ENCODE results near the gene SPESP1. TPM values are rescaled to one million over a fixed set of nuclear protein-coding genes. Genes with fewer than 3 reads are reported as not detected.

Gene SPESP1
- total RNA-seq, 4 donors from 2014 or later = 1.1 to 2.1 (median 1.4) TPM; not detected in 1

- no peak for TF ChIP-seq POLR2A (IDR thresholded peaks at IDR 0.05)
- TF ChIP-seq CTCF (IDR thresholded peaks at IDR 0.05) = peak in 5 of 6 experiments; percentile 68 to 85 (median 76)
- 1 to 3% methylated on average over 3 to 7 of the region's 8 CpGs for WGBS, 2 donors
- H3K4me3 ChIP-seq = no peak overlapping the region
- H3K4me1 ChIP-seq = no peaks in the 10 kb centered on the region
- H3K36me3 ChIP-seq = no peaks in the 10 kb centered on the region
- H3K27ac ChIP-seq = no peak overlapping the region
- intact Hi-C loops (cut with DNase I) = no loop called here
- H3K27me3 ChIP-seq = peaks cover 0 to 13% (median 0%) of the 10 kb centered on the region in 4 donors
- DNase-seq = no peak
- H3K9me3 ChIP-seq = no peaks in the 10 kb centered on the region
Measured at GRCh38 chr15:68924866-68925560, 5.3 kb upstream of the SPESP1 start.

GRCh38 chr15:68933001-68933400, 2.7 kb downstream of the SPESP1 start:
- no peak overlapping the region for H3K27ac ChIP-seq
- H3K27me3 ChIP-seq = peaks cover 0 to 21% (median 0%) of the 10 kb centered on the region in 4 donors
- intact Hi-C loops (cut with DNase I) = no loop called here
- no peaks in the 10 kb centered on the region for H3K4me1 ChIP-seq
- no peak for DNase-seq
- no peak overlapping the region for H3K4me3 ChIP-seq
- no peaks in the 10 kb centered on the region for H3K9me3 ChIP-seq
- 76 to 82% methylated on average over 6 of the region's 6 CpGs for WGBS, 2 donors
- H3K36me3 ChIP-seq = no peaks in the 10 kb centered on the region
- TF ChIP-seq POLR2A (IDR thresholded peaks at IDR 0.05) (no peak), CTCF (IDR thresholded peaks at IDR 0.05) (no peak)

GRCh38 chr15:68934341-68934740, 4.0 kb downstream of the SPESP1 start:
- Histone ChIP-seq H3K9me3 (no peaks in the 10 kb centered on the region), H3K27ac (no peak overlapping the region), H3K36me3 (no peaks in the 10 kb centered on the region), H3K4me1 (no peaks in the 10 kb centered on the region), H3K27me3 (peaks cover 0 to 21% (median 0%) of the 10 kb centered on the region in 4 donors), H3K4me3 (no peak overlapping the region)
- no peak for DNase-seq
- no peak for TF ChIP-seq CTCF (IDR thresholded peaks at IDR 0.05)
- intact Hi-C loops (cut with DNase I) = no loop called here

- H3K27ac ChIP-seq = no peak overlapping the region
- intact Hi-C loops (cut with DNase I) = no loop called here
- no peaks in the 10 kb centered on the region for H3K9me3 ChIP-seq
- no peak overlapping the region for H3K4me3 ChIP-seq
- TF ChIP-seq POLR2A (IDR thresholded peaks at IDR 0.05) (no peak), CTCF (IDR thresholded peaks at IDR 0.05) (no peak)
- H3K27me3 ChIP-seq = peaks cover 0 to 17% (median 0%) of the 10 kb centered on the region in 4 donors
- 88% methylated on average over 2 of the region's 2 CpGs for WGBS, 2 donors
- H3K4me1 ChIP-seq = no peaks in the 10 kb centered on the region
- DNase-seq = no peak
- no peaks in the 10 kb centered on the region for H3K36me3 ChIP-seq
Measured at GRCh38 chr15:68935400-68935937, 5.1 kb downstream of the SPESP1 start.

GRCh38 chr15:68939501-68939900, 9.2 kb downstream of the SPESP1 start:
- no peaks in the 10 kb centered on the region for H3K4me1 ChIP-seq
- H3K27me3 ChIP-seq = peaks cover 0 to 22% (median 0%) of the 10 kb centered on the region in 4 donors
- no peaks in the 10 kb centered on the region for H3K9me3 ChIP-seq
- H3K27ac ChIP-seq = no peak overlapping the region
- H3K4me3 ChIP-seq = no peak overlapping the region
- DNase-seq = no peak
- WGBS, 2 donors = 22 to 37% methylated on average over 1 of the region's 1 CpG
- no peaks in the 10 kb centered on the region for H3K36me3 ChIP-seq
- TF ChIP-seq POLR2A (IDR thresholded peaks at IDR 0.05) (no peak), CTCF (IDR thresholded peaks at IDR 0.05) (no peak)
- intact Hi-C loops (cut with DNase I) = no loop called here

All from esophagus squamous epithelium (tissue), 5 donors.